DMS153 (cell line): ENCODE results near the gene BBS4.

Experiments
- DNase-seq: peaks from one replicate; lab custom pipeline; 2025; lab: John Stamatoyannopoulos, UW

Gene BBS4

GRCh38 chr15:72764656-72765055, 78.6 kb downstream of the BBS4 start:
- no peak for DNase-seq

- DNase-seq = no peak
These were observed 80.0 kb downstream of the BBS4 start for GRCh38 chr15:72766025-72766424.

- no peak for DNase-seq
These were observed 80.8 kb downstream of the BBS4 start for GRCh38 chr15:72766780-72767179.

GRCh38 chr15:72770673-72771328, 84.8 kb downstream of the BBS4 start:
- DNase-seq = no peak

GRCh38 chr15:72771329-72771725, 85.3 kb downstream of the BBS4 start:
- no peak for DNase-seq

- no peak for DNase-seq
These were observed 88.8 kb downstream of the BBS4 start for GRCh38 chr15:72774696-72775383.

- no peak for DNase-seq
These were observed 92.8 kb downstream of the BBS4 start for GRCh38 chr15:72778796-72779195.

GRCh38 chr15:72781631-72782030, 95.6 kb downstream of the BBS4 start:
- DNase-seq = no peak

- DNase-seq = no peak
These were observed 96.4 kb downstream of the BBS4 start for GRCh38 chr15:72782274-72783003.

- DNase-seq = no peak
These were observed 97.1 kb downstream of the BBS4 start for GRCh38 chr15:72783004-72783639.

- DNase-seq = peak; percentile 52
These were observed 97.8 kb downstream of the BBS4 start, which contains the start of gene ADPGK for GRCh38 chr15:72783640-72784455. TSS of gene ADPGK (minus strand) at chr15:72783758. CDS start at chr15:72783691, 67 bp downstream.

GRCh38 chr15:72784456-72784876, 98.5 kb downstream of the BBS4 start:
- no peak for DNase-seq

- DNase-seq = no peak
These were observed 99.4 kb downstream of the BBS4 start for GRCh38 chr15:72785432-72785831.

GRCh38 chr15:72785841-72786240, 99.8 kb downstream of the BBS4 start:
- no peak for DNase-seq

GRCh38 chr15:72786242-72786641, 100.2 kb downstream of the BBS4 start:
- DNase-seq = no peak

GRCh38 chr15:72786676-72787345, 100.8 kb downstream of the BBS4 start:
- no peak for DNase-seq

GRCh38 chr15:72787526-72787925, 101.5 kb downstream of the BBS4 start:
- DNase-seq = no peak
